NCI-H2196 treated with DMSO at 0.1 percent for 48 hours (cell line): ENCODE data around the gene AKTIP.
A peak's percentile ranks its signal among the peaks of the same experiment; 100 is the strongest.
"Not testable (repeated sequence)": the region's sequence is repeated elsewhere in the genome, so short reads cannot be mapped to it uniquely, and the experiment has no call there.

Source experiments
- DNase-seq: peaks from one replicate; lab custom pipeline; 2025; ENCODE audit not compliant: unreplicated experiment; lab: John Stamatoyannopoulos, UW

Gene AKTIP

GRCh38 chr16:53502331-53503269 is at the start of gene AKTIP:
Gene AKTIP, minus strand, starts transcription at chr16:53503209. Its CDS starts 2,950 bp downstream, at chr16:53500259.
- no peak for DNase-seq

GRCh38 chr16:53549970-53550690 is 47.1 kb upstream of the AKTIP start:
- peak; percentile 32 for DNase-seq

GRCh38 chr16:53546988-53547391 is 44.0 kb upstream of the AKTIP start:
- no peak for DNase-seq

- no peak for DNase-seq
Observed at GRCh38 chr16:53545433-53545832, 42.4 kb upstream of the AKTIP start.

- DNase-seq, result no peak
Observed at GRCh38 chr16:53542283-53542682, 39.3 kb upstream of the AKTIP start.

GRCh38 chr16:53541326-53541725 is 38.3 kb upstream of the AKTIP start:
- no peak for DNase-seq

- not testable (repeated sequence) for DNase-seq
Observed at GRCh38 chr16:53539759-53540718, 37.0 kb upstream of the AKTIP start.

- not testable (repeated sequence) for DNase-seq
Observed at GRCh38 chr16:53539346-53539745, 36.3 kb upstream of the AKTIP start.

GRCh38 chr16:53537626-53538025 is 34.6 kb upstream of the AKTIP start:
- no peak for DNase-seq

GRCh38 chr16:53534206-53534605 is 31.2 kb upstream of the AKTIP start:
- no peak for DNase-seq

- DNase-seq, result no peak
Observed at GRCh38 chr16:53530741-53531140, 27.7 kb upstream of the AKTIP start.

- DNase-seq, result no peak
Observed at GRCh38 chr16:53530046-53530445, 27.0 kb upstream of the AKTIP start.

- no peak for DNase-seq
Observed at GRCh38 chr16:53529513-53529912, 26.5 kb upstream of the AKTIP start.

GRCh38 chr16:53528797-53529196 is 25.8 kb upstream of the AKTIP start:
- no peak for DNase-seq

GRCh38 chr16:53523971-53524548 is 21.1 kb upstream of the AKTIP start:
- DNase-seq, result no peak

- DNase-seq, result no peak
Observed at GRCh38 chr16:53523126-53523804, 20.3 kb upstream of the AKTIP start.

- DNase-seq, result no peak
Observed at GRCh38 chr16:53519417-53520091, 16.5 kb upstream of the AKTIP start.

- DNase-seq, result no peak
Observed at GRCh38 chr16:53518550-53519416, 15.8 kb upstream of the AKTIP start.
